BJ (cell line): ENCODE results near the gene HOXD3. TPM values are rescaled to one million over a fixed set of nuclear protein-coding genes. Genes with fewer than 3 reads are reported as not detected.

ENCODE experiments used
- CTCF ChIA-PET: fragments of 350-600 bp; formaldehyde crosslinking; extraction: SDS; loops from one replicate; lab custom pipeline; 2021; ENCODE audit warnings: antibody characterized with exemption, inconsistent platforms; lab: Yijun Ruan, JAX
- POLR2A ChIA-PET: fragments of 300-600 bp; sonication (Branson Sonifier 250); formaldehyde crosslinking; extraction: SDS; loops from one replicate; lab custom pipeline; 2021; ENCODE audit warnings: antibody characterized with exemption; lab: Charles Lee
- DNase-seq: peaks from one replicate; pipeline ENCODE4 v3.0.0-alpha.2; 2011; ENCODE audit warnings: low read depth
- H3K27me3 ChIP-seq: 2 replicates; pipeline ENCODE4 v1.6.0; 2011; ENCODE audit warnings: low read length; ENCODE audit not compliant: control insufficient read depth, insufficient read depth
- H3K36me3 ChIP-seq: 2 replicates; pipeline ENCODE4 v1.5.1; 2011; ENCODE audit warnings: low read length; ENCODE audit not compliant: control insufficient read depth, insufficient read depth
- H3K4me3 ChIP-seq: 2 replicates; pipeline ENCODE4 v1.5.1; 2011; ENCODE audit warnings: low read depth, mild to moderate bottlenecking, control low read depth, low read length
- CTCF ChIP-seq: IDR thresholded peaks from 2 replicates; pipeline ENCODE4 v1.5.1; 2011; ENCODE audit warnings: low read depth, mild to moderate bottlenecking, control low read depth, inconsistent platforms, low read length, moderate library complexity; ENCODE audit not compliant: insufficient read depth
- polyA plus RNA-seq: library from polyadenylated mRNA; depleted of rRNA; stranded (reverse); fragments of >200 nt; gene quantifications from 2 replicates; pipeline ENCODE4 v1.2.3, GENCODE V29; 2011

Gene HOXD3
- polyA plus RNA-seq, 1 experiment: not detected

GRCh38 chr2:176199902-176200301 is 42.8 kb downstream of the HOXD3 start:
- CTCF ChIA-PET: interaction anchor here (0.5 to 1.8 kb wide), 3 partner anchors 50 to 416 kb away, joined by 3 to 4 read pairs (median 3); no protein-coding TSS in a partner anchor
- DNase-seq: no peak
- TF ChIP-seq CTCF: no peak
- Histone ChIP-seq H3K4me3 (no peak overlapping the region), H3K36me3 (no peaks in the 10 kb centered on the region), H3K27me3 (no peaks in the 10 kb centered on the region)
- POLR2A ChIA-PET: no interaction called here

- ChIA-PET POLR2A (no interaction called here), CTCF (interaction anchor here (1.8 kb wide), 1 partner anchor 253 kb away, joined by 3 read pairs; no protein-coding TSS in a partner anchor)
- Histone ChIP-seq H3K27me3 (no peaks in the 10 kb centered on the region), H3K4me3 (no peak overlapping the region), H3K36me3 (no peaks in the 10 kb centered on the region)
- no peak for TF ChIP-seq CTCF
- no peak for DNase-seq
Observed at GRCh38 chr2:176200971-176201370, 43.9 kb downstream of the HOXD3 start.

- H3K27me3 ChIP-seq: no peaks in the 10 kb centered on the region
- CTCF ChIA-PET: interaction anchor here (0.9 kb wide), 1 partner anchor 63 kb away, joined by 3 read pairs; no protein-coding TSS in a partner anchor
- POLR2A ChIA-PET: no interaction called here
- no peaks in the 10 kb centered on the region for H3K36me3 ChIP-seq
- no peak for TF ChIP-seq CTCF
- H3K4me3 ChIP-seq: no peak overlapping the region
- DNase-seq: no peak
Observed at GRCh38 chr2:176202491-176202890, 45.4 kb downstream of the HOXD3 start.

GRCh38 chr2:176205126-176205525 is 48.0 kb downstream of the HOXD3 start:
- ChIA-PET POLR2A (no interaction called here), CTCF (no interaction called here)
- no peak overlapping the region for H3K4me3 ChIP-seq
- H3K36me3 ChIP-seq: no peaks in the 10 kb centered on the region
- no peak for TF ChIP-seq CTCF
- no peaks in the 10 kb centered on the region for H3K27me3 ChIP-seq
- no peak for DNase-seq

GRCh38 chr2:176206136-176206535 is 49.0 kb downstream of the HOXD3 start:
- ChIA-PET POLR2A (no interaction called here), CTCF (interaction anchor here (0.6 kb wide), 1 partner anchor 249 kb away, joined by 3 read pairs; no protein-coding TSS in a partner anchor)
- no peak for DNase-seq
- no peaks in the 10 kb centered on the region for H3K36me3 ChIP-seq
- no peak for TF ChIP-seq CTCF
- no peaks in the 10 kb centered on the region for H3K27me3 ChIP-seq
- no peak overlapping the region for H3K4me3 ChIP-seq
